DND-41 (cell line): Measurements from ENCODE around the gene ZFPM1.

Experiments used
- ATAC-seq: fragments of 200-7000 bp; cut with Tn5 transposase; 3 replicates; pipeline ENCODE4 v1.9.1; 2021; ENCODE audit warnings: low read depth; ENCODE audit not compliant: insufficient read depth
- DNase-seq: peaks from one replicate; pipeline ENCODE4 v3.0.0-alpha.2; 2020
- H2AFZ ChIP-seq: 2 replicates; pipeline ENCODE4 v1.6.0; 2012; ENCODE audit warnings: low read depth, low read length
- H3K27ac ChIP-seq: 2 replicates; pipeline ENCODE4 v1.5.1; 2012; ENCODE audit warnings: low read length, inconsistent platforms
- H3K27me3 ChIP-seq: fragments of 200-600 bp; sonication (generic); 2 replicates; pipeline ENCODE4 v1.6.0; 2012; ENCODE audit warnings: low read length, mild to moderate bottlenecking, inconsistent platforms; ENCODE audit not compliant: insufficient read depth, poor library complexity
- H3K36me3 ChIP-seq: 2 replicates; pipeline ENCODE4 v1.5.1; 2012; ENCODE audit warnings: low read length, inconsistent platforms; ENCODE audit not compliant: insufficient read depth
- H3K4me1 ChIP-seq: 2 replicates; pipeline ENCODE4 v1.5.1; 2012; ENCODE audit warnings: mild to moderate bottlenecking, low read length; ENCODE audit not compliant: insufficient read depth
- H3K4me2 ChIP-seq: 2 replicates; pipeline ENCODE4 v1.6.0; 2012; ENCODE audit warnings: mild to moderate bottlenecking, moderate library complexity, low read length, inconsistent platforms; ENCODE audit not compliant: insufficient read depth
- H3K4me3 ChIP-seq, 2 experiments: fragments of 200-600 bp in 1 of 2; shearing (Covaris generic) in 1 of 2; 2 replicates each; pipeline ENCODE4 v1.5.1; 2012 to 2016; ENCODE audit warnings: inconsistent platforms in 2 of 2, low read length in 2 of 2, mild to moderate bottlenecking in 2 of 2, low read depth in 1 of 2, moderate library complexity in 1 of 2
- H3K79me2 ChIP-seq: 2 replicates; pipeline ENCODE4 v1.6.0; 2012; ENCODE audit warnings: low read length, inconsistent platforms; ENCODE audit not compliant: insufficient read depth
- H3K9ac ChIP-seq: 2 replicates; pipeline ENCODE4 v1.6.0; 2012; ENCODE audit warnings: low read depth, mild to moderate bottlenecking, inconsistent platforms, low read length, moderate library complexity
- H3K9me3 ChIP-seq: 2 replicates; pipeline ENCODE4 v1.5.1; 2012; ENCODE audit warnings: low read length, moderate library complexity, mild to moderate bottlenecking, inconsistent platforms; ENCODE audit not compliant: insufficient read depth, severe bottlenecking
- H4K20me1 ChIP-seq: 2 replicates; pipeline ENCODE4 v1.6.0; 2012; ENCODE audit warnings: low read length; ENCODE audit not compliant: insufficient read depth
- EZH2 ChIP-seq: IDR thresholded peaks from 3 replicates; pipeline ENCODE4 v1.6.1; 2012; ENCODE audit warnings: borderline replicate concordance, low read depth, mild to moderate bottlenecking, moderate library complexity, low read length, inconsistent platforms; ENCODE audit not compliant: severe bottlenecking
- TF ChIP-seq, protein P1 (sequence below): IDR thresholded peaks from 2 replicates; pipeline ENCODE4 v1.5.1; 2012; ENCODE audit warnings: borderline replicate concordance, low read length, moderate library complexity, mild to moderate bottlenecking; ENCODE audit not compliant: poor library complexity, severe bottlenecking; ENCODE audit errors: extremely low read depth

Gene ZFPM1

DNA sequence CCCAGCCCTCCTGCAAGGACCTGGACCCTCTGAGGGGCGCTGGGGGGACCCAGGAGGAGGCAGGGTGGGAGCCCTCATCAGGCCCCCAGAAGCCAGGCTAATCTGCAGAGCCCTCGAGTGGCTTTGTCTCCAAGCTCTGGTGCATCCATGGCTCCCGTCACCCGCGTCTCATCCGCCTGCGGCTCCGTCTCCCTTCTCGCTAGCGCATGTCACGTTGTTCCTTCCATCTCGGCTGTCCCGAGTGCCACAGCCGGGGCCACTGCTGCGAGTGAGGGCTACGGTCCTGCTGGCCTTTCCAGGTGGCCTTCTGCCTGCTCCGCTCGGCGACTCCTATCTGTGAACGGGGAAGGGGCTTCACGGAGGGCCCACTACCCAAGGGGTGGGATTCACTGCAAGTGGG, 53.6 kb downstream of the ZFPM1 start:
- Histone ChIP-seq H3K27me3 (no peaks in the 10 kb centered on the region), H3K9ac (no peak overlapping the region), H3K4me2 (no peak overlapping the region), H2AFZ (no peak overlapping the region), H3K9me3 (no peaks in the 10 kb centered on the region), H3K4me1 (no peaks in the 10 kb centered on the region), H3K27ac (no peak overlapping the region), H3K79me2 (no peaks in the 10 kb centered on the region), H3K4me3 (no peak overlapping the region), H4K20me1 (peaks cover 23% of the 10 kb centered on the region), H3K36me3 (no peaks in the 10 kb centered on the region)
- no peak for TF ChIP-seq EZH2
- TF ChIP-seq, protein P1, sequence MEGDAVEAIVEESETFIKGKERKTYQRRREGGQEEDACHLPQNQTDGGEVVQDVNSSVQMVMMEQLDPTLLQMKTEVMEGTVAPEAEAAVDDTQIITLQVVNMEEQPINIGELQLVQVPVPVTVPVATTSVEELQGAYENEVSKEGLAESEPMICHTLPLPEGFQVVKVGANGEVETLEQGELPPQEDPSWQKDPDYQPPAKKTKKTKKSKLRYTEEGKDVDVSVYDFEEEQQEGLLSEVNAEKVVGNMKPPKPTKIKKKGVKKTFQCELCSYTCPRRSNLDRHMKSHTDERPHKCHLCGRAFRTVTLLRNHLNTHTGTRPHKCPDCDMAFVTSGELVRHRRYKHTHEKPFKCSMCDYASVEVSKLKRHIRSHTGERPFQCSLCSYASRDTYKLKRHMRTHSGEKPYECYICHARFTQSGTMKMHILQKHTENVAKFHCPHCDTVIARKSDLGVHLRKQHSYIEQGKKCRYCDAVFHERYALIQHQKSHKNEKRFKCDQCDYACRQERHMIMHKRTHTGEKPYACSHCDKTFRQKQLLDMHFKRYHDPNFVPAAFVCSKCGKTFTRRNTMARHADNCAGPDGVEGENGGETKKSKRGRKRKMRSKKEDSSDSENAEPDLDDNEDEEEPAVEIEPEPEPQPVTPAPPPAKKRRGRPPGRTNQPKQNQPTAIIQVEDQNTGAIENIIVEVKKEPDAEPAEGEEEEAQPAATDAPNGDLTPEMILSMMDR, result no peak
- no peak for ATAC-seq
- DNase-seq, result no peak

DNA sequence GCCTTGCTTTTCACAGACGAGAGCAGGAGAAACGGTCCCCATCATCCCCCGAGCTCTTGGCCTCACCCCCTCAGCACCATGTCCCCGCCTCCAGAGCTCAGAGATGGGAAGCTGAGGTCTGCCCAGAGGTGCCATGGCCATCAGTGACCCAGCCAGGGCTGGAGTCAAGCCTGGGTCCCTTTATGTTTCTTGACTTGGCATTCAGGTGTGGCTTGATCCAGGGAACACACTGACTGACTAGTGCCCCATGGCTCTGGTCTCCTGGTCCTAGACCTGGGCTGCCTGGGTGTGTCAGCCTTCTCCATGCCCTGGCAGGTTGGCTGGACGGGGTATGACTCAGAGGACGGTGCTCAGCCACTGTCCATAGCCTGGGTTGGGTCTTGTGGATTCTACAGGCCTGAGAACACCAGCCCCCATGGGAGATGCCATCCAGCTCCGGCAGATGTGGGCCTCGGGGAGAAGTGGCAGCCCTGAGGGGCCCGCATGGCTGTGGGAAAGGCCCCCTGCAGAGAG, 54.2 kb downstream of the ZFPM1 start:
- Histone ChIP-seq H3K4me2 (no peak overlapping the region), H3K36me3 (no peaks in the 10 kb centered on the region), H4K20me1 (peaks cover 24% of the 10 kb centered on the region), H3K27me3 (no peaks in the 10 kb centered on the region), H3K79me2 (no peaks in the 10 kb centered on the region), H3K9ac (no peak overlapping the region), H3K9me3 (no peaks in the 10 kb centered on the region), H2AFZ (no peak overlapping the region), H3K4me3 (no peak overlapping the region), H3K27ac (no peak overlapping the region), H3K4me1 (no peaks in the 10 kb centered on the region)
- ATAC-seq (no peak), DNase-seq (no peak)
- TF ChIP-seq, protein P1, result no peak
- no peak for TF ChIP-seq EZH2

DNA sequence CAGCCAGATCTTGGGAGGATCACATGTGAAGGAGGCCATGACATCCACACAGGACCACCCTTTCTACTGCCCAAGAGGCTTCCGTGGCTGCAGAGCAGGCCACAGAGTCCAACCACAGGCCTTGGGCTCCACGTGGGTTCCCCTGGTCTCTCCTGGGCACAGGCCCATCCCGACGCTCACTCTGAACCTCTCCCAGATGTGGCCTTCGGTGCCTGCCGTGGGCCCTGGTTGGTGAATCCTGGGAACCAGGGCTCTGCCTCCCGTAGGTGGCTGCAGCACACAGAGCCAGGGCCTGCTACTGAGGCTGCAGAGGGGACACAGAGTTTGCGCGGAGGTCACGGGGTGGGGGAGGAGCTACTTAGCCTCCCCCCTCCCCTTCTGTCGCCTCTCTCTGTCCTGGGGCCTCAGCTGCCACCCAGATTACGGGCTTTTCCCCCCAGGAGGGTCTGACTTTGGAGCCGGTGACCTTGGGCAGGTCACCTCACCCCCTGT, 55.3 kb downstream of the ZFPM1 start:
- no peaks in the 10 kb centered on the region for H3K4me1 ChIP-seq
- no peak for TF ChIP-seq EZH2
- TF ChIP-seq, protein P1, result no peak
- H3K9ac ChIP-seq, result no peak overlapping the region
- ATAC-seq, result no peak
- H3K79me2 ChIP-seq, result no peaks in the 10 kb centered on the region
- H3K9me3 ChIP-seq, result no peaks in the 10 kb centered on the region
- H2AFZ ChIP-seq, result no peak overlapping the region
- H3K27ac ChIP-seq, result no peak overlapping the region
- H3K4me3 ChIP-seq, result no peak overlapping the region
- DNase-seq, result no peak
- no peaks in the 10 kb centered on the region for H3K27me3 ChIP-seq
- H3K4me2 ChIP-seq, result no peak overlapping the region
- H4K20me1 ChIP-seq, result peaks cover 24% of the 10 kb centered on the region
- no peaks in the 10 kb centered on the region for H3K36me3 ChIP-seq
